NCI-H146 (cell line): ENCODE data around the gene SFXN2.
"Not testable (repeated sequence)": the region's sequence is repeated elsewhere in the genome, so short reads cannot be mapped to it uniquely, and the experiment has no call there.

Source experiments
- DNase-seq: peaks from one replicate; lab custom pipeline; 2025; lab: John Stamatoyannopoulos, UW

Gene SFXN2

DNA sequence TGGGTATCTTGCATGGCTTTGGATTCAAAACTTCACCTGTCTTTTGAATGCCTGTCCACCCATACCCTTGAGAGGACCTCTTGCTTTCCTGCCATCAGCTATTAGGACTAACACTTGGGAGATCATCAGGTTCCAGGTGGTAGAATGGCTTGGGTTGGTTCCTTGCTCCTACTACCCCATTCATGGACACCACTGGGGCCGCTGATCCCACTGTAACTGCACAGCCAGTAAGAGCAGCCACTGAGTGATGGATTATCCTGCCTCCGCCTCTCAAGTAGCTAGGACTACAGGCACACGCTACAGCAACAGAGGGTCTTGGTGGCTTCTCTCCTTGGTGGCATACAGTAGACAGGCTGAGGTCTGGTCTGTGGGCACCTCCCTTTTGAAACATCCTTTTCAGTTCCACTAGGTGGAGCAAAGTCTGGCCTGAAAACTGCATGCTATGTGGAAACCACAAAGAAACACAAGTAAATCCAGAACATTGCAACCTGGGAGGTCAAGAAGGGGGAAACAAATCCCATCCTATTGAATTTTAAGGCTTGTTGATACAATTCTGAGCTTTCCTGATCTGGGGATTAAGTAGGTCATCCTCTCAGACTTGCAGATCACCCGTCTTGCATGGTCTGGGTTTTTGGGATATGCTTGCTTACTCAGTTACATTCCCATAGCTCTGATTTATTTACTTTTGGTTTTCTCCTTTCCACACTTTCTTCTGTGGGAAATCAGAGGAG lies 38.7 kb downstream of the SFXN2 start:
- no peak for DNase-seq

DNA sequence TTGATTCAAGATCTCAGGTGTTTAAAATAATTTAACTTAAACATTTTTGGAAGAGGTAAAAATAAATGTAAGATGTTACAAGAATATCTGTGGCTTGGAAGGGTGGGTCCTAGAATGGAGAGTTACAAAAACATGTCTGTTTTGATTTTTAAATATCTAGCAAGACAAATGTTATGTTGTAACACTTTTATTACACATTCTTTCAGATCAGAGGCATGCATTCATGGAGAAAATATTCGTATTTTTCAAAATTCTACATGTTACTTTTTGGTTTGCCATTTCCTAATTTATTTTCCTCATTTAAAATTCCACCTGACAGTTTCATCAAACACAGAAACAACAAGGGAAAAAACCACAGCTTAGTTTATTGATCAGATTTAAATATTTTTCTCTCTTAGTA lies 39.3 kb downstream of the SFXN2 start:
- DNase-seq, result no peak

DNA sequence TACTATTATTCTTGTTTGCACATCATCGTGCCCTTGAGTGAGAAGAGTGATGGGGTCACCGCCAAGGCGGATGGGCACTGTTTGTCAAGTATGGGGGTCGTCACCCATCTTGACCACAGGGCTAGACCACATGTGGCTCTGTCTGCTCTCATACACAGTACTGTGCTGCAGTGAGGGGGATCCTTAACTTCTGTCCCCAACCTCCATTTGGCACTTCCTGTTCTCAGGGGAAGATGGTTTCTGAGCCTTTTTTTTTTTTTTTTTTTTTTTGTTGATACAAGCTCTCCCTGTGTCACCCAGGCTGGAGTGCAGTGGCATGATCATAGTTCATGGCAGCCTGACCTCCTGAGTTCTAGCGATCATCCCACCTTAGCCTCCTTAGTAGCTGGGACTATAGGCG lies 42.9 kb downstream of the SFXN2 start:
- DNase-seq, result no peak

DNA sequence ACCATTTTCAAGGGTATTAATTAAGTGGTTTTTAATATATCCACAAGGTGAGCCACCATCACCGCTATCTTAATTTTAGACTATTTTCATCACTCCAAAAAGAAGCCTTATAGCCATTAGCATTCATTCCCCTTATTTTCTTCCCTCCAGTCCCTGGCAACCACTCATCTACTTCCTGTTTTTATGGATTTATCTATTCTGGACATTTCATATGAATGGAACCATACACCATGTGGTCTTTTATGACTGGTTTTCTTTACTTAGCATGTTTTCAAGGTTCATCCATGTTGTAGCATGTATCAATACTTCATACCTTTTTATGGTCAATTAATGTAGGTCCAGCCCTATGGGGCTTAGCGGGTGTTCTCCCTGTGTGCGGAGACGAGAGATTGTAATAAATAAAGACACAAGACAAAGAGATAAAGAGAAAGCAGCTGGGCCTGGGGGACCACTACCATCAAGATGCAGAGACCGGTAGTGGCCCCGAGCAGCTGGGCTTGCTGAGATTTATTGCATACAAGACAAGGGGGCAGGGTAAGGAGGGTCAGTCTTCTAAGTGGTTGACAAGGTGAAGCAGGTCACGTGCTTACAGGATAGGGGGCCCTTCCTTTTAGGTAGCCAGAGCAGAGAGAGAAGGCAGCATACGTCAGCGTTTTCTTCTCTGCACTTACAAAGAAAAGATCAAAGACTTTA lies 44.0 kb downstream of the SFXN2 start:
- DNase-seq, result no peak

DNA sequence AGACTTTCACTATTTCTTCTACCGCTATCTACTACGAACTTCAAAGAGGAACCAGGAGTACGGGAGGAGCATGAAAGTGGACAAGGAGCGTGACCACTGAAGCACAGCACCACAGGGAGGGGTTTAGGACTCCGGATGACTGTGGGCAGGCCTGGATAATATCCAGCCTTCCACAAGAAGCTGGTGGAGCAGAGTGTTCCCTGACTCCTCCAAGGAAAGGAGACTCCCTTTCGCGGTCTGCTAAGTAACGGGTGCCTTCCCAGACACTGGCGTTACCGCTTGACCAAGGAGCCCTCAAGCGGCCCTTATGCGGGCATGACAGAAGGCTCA lies 44.5 kb downstream of the SFXN2 start:
- DNase-seq, result not testable (repeated sequence)

DNA sequence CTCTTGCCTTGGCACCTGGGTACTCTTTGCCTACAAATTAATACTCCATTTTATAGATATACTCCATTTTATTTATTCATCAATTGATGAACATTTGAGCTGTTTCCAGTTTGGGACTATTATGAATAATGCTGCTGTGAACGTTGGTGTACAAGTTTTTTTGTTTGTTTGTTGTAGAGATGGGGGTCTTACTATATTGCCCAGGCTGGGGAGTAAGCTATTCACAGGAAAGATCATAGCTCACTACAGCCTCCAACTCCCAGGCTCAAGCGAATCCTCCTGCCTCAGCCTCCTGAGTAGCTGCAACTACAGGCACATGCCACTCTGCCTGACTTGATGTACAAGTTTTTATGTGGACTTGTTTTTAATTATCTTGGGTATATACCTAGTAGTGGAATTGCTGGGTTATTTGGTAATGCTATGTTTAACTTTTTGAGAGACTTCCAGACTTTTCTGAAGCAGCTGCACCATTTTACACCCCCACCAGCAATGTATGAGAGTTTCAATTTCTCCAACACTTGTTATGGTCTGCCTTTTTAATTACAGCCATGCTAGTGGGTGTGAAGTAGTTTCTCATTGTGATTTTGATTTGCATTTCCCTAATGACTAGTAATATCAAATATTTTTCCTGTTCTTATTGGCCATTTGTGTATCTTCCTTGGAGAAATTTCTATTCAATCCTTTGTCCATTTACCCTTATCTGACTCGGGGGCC lies 45.2 kb downstream of the SFXN2 start:
- no peak for DNase-seq

DNA sequence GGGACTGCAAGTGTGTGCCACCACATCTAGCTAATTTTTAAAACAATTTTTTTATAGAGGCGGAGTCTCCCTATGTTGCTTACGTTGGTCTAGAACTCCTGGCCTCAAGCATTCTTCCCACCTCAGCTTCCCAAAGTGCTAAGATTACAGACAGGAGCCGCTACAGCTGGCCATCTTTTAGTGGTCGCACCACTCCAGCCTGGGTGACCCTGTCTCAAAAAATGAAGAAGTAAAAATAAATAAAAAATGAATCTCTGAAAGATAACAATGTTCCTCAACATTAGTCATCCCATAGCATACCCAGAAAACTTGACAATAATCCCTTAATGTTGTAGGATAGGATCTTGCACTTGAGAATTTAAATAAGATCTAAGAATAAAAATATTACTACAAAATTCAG lies 47.5 kb downstream of the SFXN2 start:
- no peak for DNase-seq

DNA sequence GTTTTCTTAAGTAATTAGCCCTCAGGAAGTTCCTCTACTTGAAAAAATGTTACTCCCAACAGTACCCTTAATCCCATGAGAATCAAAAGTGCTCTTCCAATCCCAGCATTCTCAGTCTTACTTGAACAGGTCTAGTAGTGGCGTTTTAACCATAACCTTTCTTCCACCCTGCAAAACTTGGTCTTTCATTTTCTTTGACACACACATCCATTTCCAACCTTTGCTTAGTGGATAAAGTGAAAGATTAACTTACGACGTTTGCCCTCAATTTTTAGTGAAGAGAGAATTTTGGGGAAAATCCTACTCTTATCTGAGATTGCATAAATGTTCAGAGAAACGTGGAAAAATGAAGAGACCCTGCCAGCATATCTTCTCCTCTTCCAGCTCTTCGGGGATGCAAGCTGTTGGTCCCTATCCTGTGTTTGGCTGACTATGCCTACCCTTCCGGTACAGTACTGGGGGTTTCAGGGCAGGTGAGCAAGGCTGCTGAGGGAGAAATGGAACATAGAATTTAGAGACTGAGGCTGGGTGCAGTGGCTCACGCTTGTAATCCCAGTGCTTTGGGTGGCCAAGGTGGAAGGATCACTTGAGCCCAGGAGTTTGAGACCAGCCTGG lies 48.1 kb downstream of the SFXN2 start:
- DNase-seq, result no peak

DNA sequence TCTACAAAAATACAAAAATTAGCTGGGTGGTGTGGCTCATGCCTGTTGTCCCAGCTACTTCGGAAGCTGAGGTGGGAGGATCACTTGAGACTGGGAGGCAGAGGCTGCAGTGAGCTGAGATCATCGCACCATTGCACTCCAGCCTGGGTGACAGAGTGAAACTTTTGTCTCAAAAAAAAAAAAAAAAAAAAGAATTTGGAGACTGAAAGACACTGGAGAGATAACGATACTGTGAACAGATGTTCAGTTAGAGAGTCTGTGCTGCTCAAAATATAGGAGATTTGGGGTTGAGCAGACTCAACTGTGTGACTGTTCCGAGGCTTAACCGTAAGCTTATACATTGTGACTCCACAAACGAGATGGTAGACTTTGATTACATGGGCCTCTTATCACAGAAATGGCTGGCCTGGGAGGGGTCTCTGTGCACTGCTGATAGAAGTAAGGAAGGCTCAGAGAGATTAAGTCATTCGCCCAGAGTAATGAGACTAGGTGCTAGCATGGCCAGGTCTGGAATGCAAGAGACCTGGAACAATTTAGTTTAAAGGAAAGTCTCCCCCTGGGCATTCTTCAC lies 48.7 kb downstream of the SFXN2 start:
- no peak for DNase-seq

DNA sequence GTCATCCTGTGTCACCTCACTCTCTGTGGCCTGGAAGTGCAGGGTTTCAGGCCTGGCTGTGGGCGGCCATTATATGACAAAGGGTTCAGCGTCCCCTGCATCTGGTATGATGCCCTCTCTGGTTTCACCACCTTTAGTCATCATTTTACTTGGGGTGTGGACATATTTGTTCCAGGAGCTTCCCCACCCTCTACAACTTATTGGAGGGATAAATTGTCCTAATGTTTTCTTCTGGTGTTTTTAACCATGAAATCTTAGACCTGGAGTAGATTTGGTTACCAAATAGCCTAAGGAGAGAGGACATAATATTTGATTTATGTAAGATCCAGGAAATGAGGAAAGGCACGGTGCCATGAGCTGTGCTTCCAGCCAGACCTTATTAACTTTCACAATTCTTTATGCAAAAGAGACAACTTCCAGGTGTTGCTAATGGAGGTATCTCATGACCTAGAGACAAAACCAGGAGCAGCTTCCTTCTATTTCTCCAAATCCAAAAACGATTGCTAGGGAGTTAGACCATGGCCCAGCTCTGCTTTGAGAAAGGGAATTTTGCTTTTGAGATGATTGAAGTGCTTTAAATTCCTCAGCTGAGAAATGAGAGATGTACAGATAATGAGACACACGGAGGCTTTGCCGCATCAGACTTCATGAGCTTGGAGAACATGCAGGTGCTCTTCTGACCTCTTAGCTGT lies 50.2 kb downstream of the SFXN2 start:
- DNase-seq, result no peak

DNA sequence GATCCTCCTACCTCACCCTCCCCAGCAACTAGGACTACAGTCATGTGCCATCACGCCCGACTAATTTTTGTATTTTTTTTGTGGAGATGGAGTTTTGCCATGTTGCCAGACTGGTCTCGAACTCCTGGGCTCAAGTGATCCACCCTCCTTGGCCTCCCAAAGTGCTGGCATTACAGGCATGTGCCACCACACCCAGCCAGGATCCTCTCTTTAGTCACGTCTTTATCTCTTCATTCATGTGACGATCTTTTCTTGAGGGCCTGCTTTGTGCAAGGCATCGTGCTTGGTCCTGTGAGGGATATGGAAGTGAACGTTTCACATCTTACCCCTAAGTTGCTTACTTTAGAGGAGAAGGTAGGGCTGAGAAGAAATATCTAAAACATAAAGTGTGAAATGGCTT lies 50.9 kb downstream of the SFXN2 start:
- no peak for DNase-seq

DNA sequence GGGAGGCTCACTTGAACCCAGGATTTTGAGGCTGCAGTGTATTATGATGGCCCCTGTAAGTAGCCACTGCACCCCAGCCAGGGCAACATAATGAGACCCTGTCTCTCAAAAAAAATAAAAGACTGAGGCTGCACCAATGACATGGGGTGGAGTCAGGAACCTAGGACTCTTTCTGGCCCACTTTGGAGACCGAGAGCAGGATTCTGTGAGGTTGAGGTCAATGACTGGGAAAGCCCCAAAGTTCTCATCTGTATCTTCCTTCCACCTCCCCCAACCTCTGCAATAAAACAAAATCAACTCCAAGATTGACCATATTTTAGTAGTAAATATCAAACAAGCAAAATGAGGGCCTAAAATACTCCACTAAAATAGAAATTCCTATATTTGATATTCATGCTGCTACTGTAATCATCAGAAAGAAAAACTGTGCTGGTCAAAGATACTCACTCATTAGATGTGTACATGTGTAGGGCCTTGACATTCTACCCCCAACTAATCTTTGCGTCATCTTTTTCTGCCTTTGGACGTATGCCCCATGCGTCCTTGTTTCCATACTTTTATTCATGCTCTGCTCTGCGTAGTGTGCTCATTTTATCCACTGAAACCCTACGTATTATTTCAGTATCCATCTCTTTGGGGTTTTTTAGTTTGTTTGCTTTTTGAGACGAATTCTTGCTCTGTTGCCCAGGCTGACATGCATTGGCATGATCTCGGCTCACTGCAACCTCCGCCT lies 53.2 kb downstream of the SFXN2 start:
- DNase-seq, result no peak

DNA sequence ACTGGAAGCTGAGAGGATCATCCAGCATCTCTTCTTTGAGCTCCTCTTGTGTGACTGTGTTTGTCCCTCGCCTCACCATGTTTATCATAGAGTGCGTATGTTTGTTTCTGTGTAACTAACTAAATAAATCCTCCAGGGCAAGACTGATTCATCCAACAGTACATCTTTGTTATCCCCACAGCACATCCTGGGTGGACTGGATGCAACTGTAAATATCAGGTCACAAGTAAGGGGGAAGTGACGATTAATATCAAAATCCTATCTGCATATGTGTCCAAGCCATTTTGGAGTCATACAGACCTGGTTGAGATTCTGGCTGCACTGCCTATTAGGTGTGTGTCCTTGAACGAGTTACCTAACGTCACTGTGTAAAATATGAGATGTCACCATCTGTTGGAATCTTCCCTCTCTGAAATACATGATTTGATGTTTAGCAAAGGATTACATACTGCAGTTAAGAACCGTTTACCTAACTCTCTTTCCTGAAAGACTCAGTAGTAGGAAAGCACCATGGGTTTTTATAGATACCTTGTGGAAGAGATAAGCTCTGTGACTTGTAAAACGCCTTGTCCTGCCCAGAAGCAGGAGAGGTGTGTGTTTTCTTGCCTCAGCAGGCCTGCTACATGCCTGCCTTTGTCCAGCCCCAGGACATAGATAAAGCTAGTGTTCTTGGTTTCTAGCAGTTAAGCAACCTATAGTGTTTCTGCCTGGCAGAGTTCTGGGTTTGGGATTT lies 55.1 kb downstream of the SFXN2 start:
- DNase-seq, result no peak

DNA sequence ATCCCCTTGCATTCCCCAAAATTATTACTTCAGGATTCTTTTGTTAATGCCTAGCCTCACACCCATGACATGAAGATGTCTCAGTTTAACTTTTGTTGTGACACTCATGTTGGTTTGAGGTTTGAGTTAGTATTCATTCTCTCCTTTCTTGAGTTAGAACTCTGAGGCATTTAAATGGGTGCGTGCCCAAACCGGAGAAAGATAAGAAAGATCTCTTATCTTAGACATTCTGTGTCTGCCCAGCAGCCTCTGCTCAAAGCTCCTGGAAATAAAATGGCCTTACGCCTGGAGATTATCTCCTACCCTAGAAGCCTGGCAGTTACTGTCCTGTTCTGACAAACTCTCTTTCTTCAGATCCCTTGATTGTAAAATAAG lies 55.7 kb downstream of the SFXN2 start:
- no peak for DNase-seq

DNA sequence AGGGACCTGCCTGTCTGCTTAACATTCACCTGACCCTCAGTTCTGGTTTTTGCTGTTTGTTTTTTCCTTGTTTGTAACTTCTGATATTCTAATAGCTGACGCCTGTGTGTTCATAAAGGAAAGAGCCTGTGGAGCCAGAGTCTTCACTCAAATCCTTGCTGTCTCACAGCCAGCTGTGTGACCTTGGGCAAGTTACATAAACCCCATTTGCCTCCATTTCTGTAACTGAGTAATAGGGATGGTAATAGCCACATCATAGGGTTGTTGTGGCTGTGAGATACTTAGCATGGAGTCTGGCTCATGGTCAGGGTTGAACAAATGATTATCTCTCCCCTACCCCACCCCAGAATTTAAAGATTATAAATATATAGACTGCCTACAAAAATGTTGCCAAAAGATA lies 56.4 kb downstream of the SFXN2 start:
- DNase-seq, result no peak

DNA sequence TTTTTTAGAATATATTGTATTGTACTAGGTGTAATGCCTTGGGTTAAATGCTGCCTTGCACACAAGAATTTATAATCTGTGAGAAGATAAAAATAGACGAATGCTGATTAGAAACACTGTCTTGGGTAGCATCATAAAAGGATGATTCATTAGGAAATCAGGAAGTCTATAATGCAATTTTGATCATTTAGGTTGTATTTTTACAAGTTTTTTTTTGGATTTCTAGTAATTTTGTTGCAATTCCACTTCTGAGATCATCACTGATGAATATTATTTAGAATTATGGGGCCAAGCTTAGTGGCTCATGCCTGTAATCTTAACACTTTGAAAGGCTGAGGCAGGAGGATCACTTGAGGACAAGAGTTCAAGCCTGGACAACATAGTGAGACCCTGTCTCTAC lies 58.9 kb downstream of the SFXN2 start:
- no peak for DNase-seq

DNA sequence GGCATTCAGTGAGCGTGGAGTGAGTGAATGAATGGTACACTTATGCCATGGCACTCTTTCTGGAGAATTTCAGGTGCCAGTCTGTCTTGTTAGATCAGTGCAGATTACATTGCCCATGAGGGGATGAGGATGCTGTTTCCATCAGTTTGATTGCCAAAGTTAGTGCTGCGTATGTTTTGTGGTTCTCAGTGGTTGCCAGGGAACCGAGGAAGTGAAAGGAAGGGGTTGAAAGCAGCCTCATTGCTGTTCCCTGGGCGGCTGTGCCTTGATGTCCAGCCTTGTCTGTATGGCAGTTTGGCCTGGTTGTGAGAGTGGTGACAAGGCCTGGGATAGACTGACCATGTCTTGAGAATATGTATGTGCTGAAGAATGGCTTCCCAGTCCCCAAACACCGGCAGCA lies 59.5 kb downstream of the SFXN2 start:
- no peak for DNase-seq

DNA sequence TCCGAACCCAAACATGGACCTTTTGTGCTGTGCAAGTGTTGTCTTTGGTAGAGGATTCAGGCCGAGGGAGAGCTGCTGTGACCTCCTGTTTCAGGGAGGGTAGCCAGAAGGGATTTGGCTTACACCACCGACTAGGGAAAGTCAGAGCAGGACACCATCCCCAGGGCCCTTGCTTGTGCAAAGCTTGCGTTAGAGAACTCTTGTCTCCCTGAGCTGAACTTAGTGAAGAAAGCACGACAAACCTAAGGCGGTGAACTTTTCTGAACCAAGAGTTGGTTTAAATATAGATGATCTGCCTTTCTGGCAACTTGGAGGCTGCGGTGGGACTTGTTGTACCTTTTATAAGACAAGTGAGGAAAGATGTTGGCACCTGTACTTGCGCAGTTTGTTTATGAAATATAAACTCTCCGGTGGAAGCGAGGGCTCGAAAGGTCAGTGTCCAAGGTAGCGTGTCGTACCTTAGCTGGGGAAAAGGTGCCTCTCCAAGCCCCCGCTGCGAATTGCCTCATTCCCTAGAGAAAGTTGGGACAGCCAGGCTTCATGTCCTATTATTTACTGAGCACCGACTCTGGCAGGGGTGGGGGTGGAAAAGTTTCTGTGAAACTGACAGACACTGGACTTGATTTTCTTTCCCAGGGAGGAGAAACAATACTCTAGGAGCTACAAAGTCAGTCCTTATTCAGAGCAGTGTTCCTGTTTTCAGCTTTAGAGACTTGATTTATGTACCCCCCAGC lies 60.9 kb downstream of the SFXN2 start:
- no peak for DNase-seq

DNA sequence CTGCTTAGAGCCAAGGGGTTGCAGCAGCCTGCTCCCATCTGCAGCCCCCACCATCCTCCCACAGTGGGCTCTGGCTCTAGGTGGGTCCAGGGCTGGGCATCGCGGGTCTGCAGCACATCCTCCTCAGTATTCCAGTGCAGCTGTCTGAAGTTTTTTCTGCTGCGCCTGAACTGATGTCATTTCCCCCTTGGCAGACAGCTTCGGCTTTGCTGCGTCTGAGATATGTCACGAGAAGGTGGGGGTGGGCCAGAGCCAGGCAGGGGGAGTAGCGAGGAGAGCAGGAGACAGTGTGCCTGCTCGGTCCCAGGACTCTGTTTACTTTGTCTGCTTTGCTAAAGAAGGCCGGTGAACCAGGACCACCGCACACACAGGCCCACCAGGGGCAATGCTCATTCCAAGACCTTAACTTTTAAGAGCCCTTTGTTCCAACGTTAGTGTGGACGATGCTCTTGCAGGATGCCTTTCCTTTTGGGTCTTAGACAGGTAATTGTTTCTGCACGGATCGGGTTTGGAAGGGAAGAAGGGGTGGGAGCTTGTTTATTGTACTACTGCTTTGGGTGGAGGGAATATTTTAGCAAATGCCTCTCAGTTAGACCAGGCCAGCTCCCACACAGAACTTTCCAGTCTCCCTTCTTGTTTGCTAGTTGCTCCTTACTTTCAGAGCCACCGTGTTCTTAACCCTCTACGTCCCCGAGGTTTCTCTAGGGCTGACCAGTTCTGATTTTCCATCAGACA lies 61.7 kb downstream of the SFXN2 start:
- no peak for DNase-seq
